ENCODE data around the gene PNPLA5. TPM values are rescaled to one million over a fixed set of nuclear protein-coding genes. Genes with fewer than 3 reads are reported as not detected.

The PNPLA5 gene
- polyA plus RNA-seq, 3 donors = not detected

DNA sequence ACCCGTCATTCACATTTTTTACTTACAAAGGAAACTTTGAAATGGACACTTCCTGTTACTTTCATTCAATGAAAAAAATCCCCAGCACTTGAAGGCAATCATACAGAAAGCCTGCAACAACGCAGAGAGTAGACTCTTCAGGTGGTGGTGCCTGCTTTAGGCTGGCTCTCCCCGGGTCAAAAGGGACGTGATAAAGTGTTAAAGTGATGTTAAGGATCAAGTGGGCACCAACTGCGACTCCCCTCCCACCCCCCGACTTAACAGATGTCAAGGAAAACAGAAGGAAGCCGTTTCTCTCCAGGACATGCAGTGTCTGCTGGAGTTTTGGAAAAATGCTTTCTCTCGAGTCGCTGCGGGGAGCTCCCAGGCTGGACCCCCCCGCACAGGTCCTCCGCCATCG is 31.4 kb upstream of the PNPLA5 start:
- Histone ChIP-seq H3K4me1 (ENCODE audit: control insufficient read depth in 1 of 2, insufficient read depth in 2 of 2, low read length in 2 of 2) (peaks cover 13 to 15% of the 10 kb centered on the region in 2 donors), H2AFZ (ENCODE audit: insufficient read depth, low read depth, low read length, poor library complexity, severe bottlenecking) (no peak overlapping the region), H4K20me1 (ENCODE audit: insufficient read depth, low read length) (no peaks in the 10 kb centered on the region), H3K9me3 (replicated peaks in 1 of 2; ENCODE audit: control insufficient read depth in 1 of 2, insufficient read depth in 1 of 2, low read length in 2 of 2) (peaks cover 5 to 7% of the 10 kb centered on the region in 2 donors), H3K36me3 (replicated peaks in 1 of 2; ENCODE audit: control insufficient read depth in 1 of 2, insufficient read depth in 2 of 2, low read length in 2 of 2) (no peaks in the 10 kb centered on the region), H3K4me2 (replicated peaks; ENCODE audit: extremely low read depth, low read length, poor library complexity, severe bottlenecking) (peak overlapping the region; percentile 82), H3K27ac (ENCODE audit: low read depth in 1 of 2, low read length in 2 of 2) (no peak overlapping the region), H3K79me2 (ENCODE audit: insufficient read depth, low read length) (no peaks in the 10 kb centered on the region), H3K4me3 (replicated peaks in 1 of 3; ENCODE audit: low read depth in 2 of 3, low read length in 3 of 3) (no peak overlapping the region), H3K27me3 (ENCODE audit: control insufficient read depth in 2 of 2, insufficient read depth in 2 of 2, low read length in 2 of 2) (peaks cover 13 to 38% of the 10 kb centered on the region in 2 donors), H3K9ac (ENCODE audit: insufficient read depth, low read length, poor library complexity, severe bottlenecking) (no peak overlapping the region)
- H3K4me3 Mint-ChIP-seq = peak overlapping the region; percentile 71 to 82
- TF ChIP-seq, protein P1, sequence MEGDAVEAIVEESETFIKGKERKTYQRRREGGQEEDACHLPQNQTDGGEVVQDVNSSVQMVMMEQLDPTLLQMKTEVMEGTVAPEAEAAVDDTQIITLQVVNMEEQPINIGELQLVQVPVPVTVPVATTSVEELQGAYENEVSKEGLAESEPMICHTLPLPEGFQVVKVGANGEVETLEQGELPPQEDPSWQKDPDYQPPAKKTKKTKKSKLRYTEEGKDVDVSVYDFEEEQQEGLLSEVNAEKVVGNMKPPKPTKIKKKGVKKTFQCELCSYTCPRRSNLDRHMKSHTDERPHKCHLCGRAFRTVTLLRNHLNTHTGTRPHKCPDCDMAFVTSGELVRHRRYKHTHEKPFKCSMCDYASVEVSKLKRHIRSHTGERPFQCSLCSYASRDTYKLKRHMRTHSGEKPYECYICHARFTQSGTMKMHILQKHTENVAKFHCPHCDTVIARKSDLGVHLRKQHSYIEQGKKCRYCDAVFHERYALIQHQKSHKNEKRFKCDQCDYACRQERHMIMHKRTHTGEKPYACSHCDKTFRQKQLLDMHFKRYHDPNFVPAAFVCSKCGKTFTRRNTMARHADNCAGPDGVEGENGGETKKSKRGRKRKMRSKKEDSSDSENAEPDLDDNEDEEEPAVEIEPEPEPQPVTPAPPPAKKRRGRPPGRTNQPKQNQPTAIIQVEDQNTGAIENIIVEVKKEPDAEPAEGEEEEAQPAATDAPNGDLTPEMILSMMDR (IDR thresholded peaks at IDR 0.05) = no peak
- intact Hi-C loops (cut with micrococcal nuclease) = no loop called here
- peaks cover 10% of the 10 kb centered on the region for H3K4me1 Mint-ChIP-seq
- peaks cover 0 to 15% (median 13%) of the 10 kb centered on the region in 7 donors for H3K9me3 Mint-ChIP-seq
- DNase-seq = no peak
- H3K27ac Mint-ChIP-seq = no peak overlapping the region
- peaks cover 0 to 2% of the 10 kb centered on the region in 2 donors for H3K36me3 Mint-ChIP-seq
- H3K27me3 Mint-ChIP-seq (ENCODE audit: low read depth in 3 of 3) = peaks cover 33 to 56% (median 41%) of the 10 kb centered on the region in 3 donors
- 0% methylated on average over 1 of the region's 13 CpGs for WGBS (ENCODE audit: insufficient coverage)

DNA sequence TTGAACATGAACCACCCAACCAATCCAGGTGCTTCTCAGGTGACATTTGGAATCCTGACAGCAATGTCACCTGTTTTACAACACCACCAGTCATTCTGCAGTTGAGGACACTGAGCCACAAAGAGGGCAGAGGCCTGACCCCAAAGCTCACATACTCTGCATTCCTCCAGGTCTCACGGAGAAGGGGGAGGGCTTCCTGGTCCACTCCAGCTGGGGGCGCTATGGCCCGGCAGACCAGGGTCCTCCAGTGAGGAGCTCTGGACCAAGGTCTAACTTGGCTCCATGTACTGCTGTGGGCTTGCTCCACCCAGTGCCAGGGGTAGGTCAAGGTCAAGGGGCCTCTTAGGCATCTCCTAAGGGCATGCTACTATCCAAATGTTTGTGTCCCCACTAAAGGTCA is 30.3 kb upstream of the PNPLA5 start:
- H3K4me1 ChIP-seq (ENCODE audit: control insufficient read depth in 1 of 2, insufficient read depth in 2 of 2, low read length in 2 of 2) = peaks cover 8 to 10% of the 10 kb centered on the region in 2 donors
- peaks cover 13 to 38% of the 10 kb centered on the region in 2 donors for H3K27me3 ChIP-seq (ENCODE audit: control insufficient read depth in 2 of 2, insufficient read depth in 2 of 2, low read length in 2 of 2)
- no CpG with 5 or more reads among the region's 3 CpGs for WGBS (ENCODE audit: insufficient coverage)
- no peak overlapping the region for H3K4me2 ChIP-seq (replicated peaks; ENCODE audit: extremely low read depth, low read length, poor library complexity, severe bottlenecking)
- H3K4me3 Mint-ChIP-seq = no peak overlapping the region
- DNase-seq = no peak
- peaks cover 7% of the 10 kb centered on the region for H3K4me1 Mint-ChIP-seq
- intact Hi-C loops (cut with micrococcal nuclease) = no loop called here
- no peak overlapping the region for H3K27ac ChIP-seq (ENCODE audit: low read depth in 1 of 2, low read length in 2 of 2)
- H3K9me3 Mint-ChIP-seq = peaks cover 0 to 15% (median 11%) of the 10 kb centered on the region in 7 donors
- no peaks in the 10 kb centered on the region for H4K20me1 ChIP-seq (ENCODE audit: insufficient read depth, low read length)
- H3K9ac ChIP-seq (ENCODE audit: insufficient read depth, low read length, poor library complexity, severe bottlenecking) = no peak overlapping the region
- no peak overlapping the region for H2AFZ ChIP-seq (ENCODE audit: insufficient read depth, low read depth, low read length, poor library complexity, severe bottlenecking)
- no peak overlapping the region for H3K27ac Mint-ChIP-seq
- no peaks in the 10 kb centered on the region for H3K36me3 ChIP-seq (replicated peaks in 1 of 2; ENCODE audit: control insufficient read depth in 1 of 2, insufficient read depth in 2 of 2, low read length in 2 of 2)
- no peaks in the 10 kb centered on the region for H3K79me2 ChIP-seq (ENCODE audit: insufficient read depth, low read length)
- peaks cover 5 to 7% of the 10 kb centered on the region in 2 donors for H3K9me3 ChIP-seq (replicated peaks in 1 of 2; ENCODE audit: control insufficient read depth in 1 of 2, insufficient read depth in 1 of 2, low read length in 2 of 2)
- TF ChIP-seq, protein P1 (IDR thresholded peaks at IDR 0.05) = no peak
- H3K36me3 Mint-ChIP-seq = no peaks in the 10 kb centered on the region
- H3K27me3 Mint-ChIP-seq (ENCODE audit: low read depth in 3 of 3) = peaks cover 39 to 61% (median 45%) of the 10 kb centered on the region in 3 donors
- no peak overlapping the region for H3K4me3 ChIP-seq (replicated peaks in 1 of 3; ENCODE audit: low read depth in 2 of 3, low read length in 3 of 3)

Measured in CD14-positive monocyte (primary cell).